UCSD-AML1 (cell line): ENCODE measurements around the gene CHST11.

Source experiments
- DNase-seq: peaks from one replicate; lab custom pipeline; 2025; ENCODE audit not compliant: unreplicated experiment; lab: John Stamatoyannopoulos, UW

The CHST11 gene

DNA sequence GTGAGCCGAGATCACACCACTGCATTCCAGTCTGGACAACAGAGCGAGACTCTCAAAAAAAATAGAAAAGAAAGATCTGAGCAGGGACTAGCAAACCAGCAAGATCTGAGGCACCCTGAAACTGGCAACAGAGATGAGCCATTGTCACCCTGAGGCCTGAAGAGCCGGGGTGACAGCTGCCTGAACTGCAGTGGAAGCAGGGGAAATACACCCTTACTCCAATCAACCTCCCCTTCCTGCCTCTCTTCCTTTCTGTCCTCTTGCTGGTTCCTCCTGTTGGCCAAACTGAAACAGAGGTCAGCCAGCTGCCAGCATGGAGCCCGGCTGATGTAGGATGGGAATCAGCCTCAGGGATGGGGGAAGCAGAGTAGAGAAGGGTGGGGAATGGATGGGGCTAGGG, 192.0 kb downstream of the CHST11 start:
- DNase-seq, result peak; percentile 31

DNA sequence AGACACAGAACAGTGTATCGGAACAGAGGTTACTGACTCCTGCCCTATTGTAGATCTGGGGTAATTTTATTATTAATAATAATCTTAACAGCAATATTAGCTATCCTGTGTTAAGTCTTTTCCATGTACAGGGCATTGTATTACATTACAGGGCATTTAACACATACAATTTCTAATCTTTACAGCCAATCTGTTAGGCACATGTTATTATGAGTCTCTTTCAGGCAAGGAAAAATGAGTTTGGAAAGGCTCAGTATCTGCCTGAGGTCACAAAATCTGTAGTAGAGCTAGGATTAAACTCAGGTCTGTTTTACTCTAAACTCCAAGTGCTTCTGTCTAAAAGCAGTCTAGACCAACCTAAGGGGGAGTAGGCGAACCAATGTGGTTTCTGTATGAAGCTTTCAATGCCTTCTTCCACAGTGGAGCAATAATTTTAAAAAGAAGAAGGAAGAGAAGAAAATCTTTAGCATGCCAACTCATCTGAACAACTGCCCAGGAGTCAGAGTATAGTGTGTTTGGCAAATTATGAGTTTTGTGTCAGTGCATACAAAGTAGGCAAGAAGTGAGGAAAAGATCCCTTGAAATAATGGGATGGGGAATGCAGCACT, 192.6 kb downstream of the CHST11 start:
- DNase-seq, result no peak

DNA sequence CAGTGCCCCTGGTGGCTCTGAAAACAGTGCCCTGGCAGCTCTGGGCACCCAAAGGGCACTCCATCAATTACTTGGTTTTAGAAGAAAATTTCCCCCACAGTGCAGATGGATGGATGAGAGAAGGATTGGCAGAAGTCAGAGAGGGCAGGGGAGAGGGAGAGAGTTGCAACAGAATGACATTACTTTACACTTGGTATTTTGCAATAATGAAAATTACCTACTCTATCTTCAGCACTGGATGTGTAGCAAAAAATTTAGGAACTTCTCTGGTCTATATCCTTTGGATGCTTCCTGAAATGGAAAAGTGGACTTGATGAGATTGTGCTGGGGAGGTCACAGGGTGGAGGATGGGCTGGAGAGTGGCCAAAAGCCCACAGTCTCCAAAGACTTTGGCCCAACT, 193.2 kb downstream of the CHST11 start:
- no peak for DNase-seq

GRCh38 chr12:104650541-104650940, 193.8 kb downstream of the CHST11 start:
- DNase-seq, result no peak

GRCh38 chr12:104651811-104652210, 195.1 kb downstream of the CHST11 start:
- no peak for DNase-seq

GRCh38 chr12:104652358-104652757, 195.6 kb downstream of the CHST11 start:
- no peak for DNase-seq

DNA sequence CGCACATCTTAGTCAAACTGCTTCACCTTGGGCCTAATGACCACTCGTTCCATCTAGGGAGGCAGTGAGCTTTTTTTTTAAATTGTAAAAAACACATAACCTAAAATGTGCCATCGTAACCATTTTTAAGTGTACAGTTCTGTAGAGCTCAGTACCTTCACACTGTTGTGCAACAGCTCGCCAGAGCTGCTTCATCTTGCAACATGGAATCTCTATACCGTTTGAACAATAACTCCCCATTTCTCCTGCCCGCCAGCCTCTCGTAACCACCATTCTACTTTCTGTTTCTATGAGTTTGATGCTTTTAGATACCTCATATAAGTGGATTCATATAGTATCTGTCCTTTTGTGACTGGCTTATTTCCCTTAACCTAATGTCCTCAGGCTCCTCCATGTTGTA, 196.2 kb downstream of the CHST11 start:
- no peak for DNase-seq

GRCh38 chr12:104653730-104654664, 197.2 kb downstream of the CHST11 start:
- DNase-seq, result no peak

DNA sequence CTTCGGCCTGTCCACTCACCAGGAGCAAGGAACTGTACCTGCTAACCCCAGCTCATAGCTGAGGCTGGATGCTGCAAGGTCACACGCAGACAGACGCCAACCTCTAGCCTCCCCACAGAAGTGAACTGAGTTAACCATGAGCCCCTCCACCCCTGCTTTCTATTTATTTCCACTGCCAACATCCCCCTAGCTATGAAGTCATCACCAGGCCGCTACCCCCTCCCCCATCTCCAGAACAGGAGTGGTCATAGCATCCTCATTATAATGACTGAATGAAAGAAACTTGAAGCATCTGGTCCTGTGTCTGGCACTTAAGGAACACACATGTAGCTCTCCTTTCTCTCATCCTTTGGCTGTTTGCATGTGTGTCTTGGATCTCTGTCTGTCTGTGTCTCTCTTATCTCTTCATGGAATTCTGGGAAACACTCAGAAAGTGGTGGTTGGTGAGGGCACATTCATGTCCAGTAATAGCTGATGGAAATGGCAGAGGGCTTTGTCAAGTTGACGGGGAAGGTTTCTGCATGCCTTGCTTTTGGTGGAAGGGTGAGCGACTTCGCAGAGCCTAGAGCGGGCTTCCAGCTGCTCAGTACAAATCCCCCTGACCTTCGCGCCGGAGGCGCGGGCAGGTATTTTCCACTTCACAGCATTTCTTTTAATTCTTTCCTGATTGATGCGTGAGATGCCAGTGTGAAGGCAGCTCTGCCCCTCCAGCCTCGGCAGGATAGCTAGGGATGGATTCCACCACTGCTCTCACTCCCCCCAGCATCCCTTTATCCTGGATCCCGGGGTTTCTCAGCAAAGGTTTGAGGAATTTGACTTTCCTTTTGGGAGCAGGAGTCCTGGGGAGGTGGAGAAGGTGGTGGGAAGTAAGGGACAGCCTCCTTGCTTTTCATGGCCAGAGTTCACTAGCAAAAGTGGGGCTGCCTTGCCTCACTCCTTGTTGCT, 198.2 kb downstream of the CHST11 start:
- DNase-seq, result no peak

- DNase-seq, result no peak
These were observed 199.6 kb downstream of the CHST11 start for GRCh38 chr12:104656383-104656782.

DNA sequence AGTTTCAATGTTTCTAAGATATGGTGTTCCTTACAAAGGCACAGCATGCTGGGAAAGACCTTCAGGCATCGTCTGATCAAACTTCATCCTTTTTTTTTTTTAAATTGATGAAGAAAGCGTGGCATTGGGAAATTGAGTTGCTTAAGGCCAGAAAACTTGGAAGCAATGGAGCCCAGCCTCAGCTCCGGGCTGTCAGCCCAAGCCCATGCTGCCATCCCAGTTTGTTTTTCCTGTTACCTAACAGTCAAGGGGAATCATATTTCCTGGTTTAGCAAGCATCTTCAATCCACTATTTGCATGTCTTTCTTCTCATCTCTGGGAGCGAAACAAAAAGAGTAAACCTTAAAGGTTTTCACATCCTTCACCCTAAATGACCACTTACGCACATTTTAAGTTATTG, 200.2 kb downstream of the CHST11 start:
- no peak for DNase-seq

- no peak for DNase-seq
These were observed 201.2 kb downstream of the CHST11 start for GRCh38 chr12:104657726-104658484.

DNA sequence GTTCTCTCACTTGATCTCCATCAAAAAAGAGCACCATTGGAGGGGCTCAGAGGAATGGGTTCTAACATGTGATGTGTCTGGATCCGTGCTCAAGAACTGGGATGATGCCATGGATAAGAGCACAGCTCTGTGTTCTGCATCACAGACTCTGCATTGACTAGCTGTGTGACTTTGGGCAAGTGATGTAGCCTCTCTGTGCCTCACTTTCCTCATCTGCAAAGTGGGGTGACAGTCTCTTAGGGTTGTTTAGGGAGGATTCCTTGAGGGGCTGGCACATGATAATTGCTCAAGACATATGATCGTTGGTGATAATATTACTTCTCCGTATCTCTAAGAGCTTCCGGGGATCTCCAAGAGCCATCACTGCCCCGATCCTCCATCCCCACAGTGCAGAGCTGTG, 202.3 kb downstream of the CHST11 start:
- DNase-seq, result no peak

- no peak for DNase-seq
These were observed 205.5 kb downstream of the CHST11 start for GRCh38 chr12:104662203-104662602.

DNA sequence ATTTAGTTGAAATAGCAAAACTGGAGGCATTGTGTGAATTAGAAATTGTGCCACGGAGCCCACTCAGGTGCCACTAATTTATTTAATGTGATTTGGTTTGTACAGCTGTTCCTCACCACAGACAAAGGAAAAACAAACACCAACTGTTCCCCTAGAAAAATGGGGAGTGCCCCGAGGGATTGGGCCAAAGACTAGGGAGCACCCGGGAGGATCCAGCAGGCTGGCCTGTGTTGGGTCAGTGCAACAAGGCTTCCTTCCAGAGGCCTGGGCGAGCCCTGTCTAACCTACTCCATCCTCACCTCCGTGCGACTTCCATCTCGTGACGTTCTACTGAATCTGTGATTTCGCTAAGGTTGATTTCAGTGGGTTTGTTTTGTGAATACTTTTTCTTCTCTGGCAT, 206.2 kb downstream of the CHST11 start:
- no peak for DNase-seq

- DNase-seq, result no peak
These were observed 207.6 kb downstream of the CHST11 start for GRCh38 chr12:104664351-104664750.

DNA sequence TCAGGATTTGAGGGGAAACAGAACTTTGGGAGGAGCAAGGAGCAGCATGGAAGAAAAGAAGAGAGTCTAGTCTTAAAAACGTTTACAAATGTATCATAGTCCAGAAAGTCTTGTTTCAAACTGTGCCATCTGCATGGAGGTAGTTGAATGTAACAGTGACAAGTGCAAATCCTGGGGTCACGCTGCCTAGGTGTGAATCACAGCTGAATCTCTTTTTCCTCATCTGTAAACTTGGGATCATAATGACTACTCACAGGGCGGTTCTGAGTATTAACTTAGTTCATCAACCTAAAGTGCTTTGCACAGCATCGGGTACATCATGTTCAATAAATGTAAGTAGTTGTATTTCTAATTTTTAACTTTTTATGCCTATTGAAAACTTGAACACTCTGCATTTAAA, 208.5 kb downstream of the CHST11 start:
- DNase-seq, result no peak

- no peak for DNase-seq
These were observed 210.4 kb downstream of the CHST11 start for GRCh38 chr12:104667139-104667538.

DNA sequence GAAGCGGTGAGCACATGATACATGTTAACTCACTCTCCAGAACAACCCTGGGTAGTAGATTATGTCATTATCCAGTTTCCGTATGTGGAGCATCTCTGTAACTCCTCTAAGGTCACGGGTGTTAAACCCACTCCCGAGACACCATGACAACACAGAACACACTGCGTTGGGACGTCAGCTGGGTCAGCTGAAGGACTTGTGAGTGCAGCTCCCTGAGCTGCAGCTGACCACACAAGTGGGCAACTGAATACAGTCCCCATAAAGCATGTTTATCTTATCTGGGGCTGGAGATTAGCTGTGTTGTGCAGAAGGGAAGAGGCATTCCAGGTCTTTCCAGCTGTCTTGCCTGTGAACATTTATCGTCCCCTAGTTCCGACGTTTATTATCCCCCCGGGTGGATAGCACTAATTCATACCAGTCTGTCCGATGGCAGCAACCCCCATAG, 211.5 kb downstream of the CHST11 start:
- DNase-seq, result no peak

DNA sequence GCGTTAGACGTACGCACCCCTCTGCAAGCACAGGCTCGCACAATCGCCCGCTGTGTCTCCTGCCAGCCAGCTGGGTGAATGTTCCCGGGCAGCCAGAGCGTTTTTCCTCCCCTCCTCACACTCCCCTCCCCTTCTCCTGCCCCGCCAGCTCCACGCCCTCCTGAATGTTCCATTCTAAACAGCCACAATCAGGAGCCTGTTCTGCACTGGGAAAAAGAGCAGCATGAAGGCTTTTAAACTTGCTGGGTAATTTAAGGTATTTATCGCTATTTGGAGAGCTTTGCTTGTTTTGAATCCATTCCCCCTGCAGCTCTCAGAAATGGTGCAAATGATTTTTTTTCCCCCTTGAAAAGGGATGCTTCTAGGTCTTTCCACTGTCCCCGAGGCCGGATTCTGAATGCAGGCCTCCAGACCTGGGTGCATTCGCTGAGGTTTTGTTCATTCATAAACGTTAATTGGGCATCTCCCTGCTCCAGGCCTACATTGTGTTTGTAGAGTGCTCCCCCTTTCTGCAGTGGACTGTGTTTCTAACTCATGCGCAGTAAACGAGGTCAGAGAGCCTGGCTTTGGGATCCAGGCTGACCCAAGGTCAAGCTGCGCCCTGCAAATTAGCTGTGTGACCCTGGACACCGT, 212.5 kb downstream of the CHST11 start:
- DNase-seq, result no peak
